Measurements from ENCODE around the gene RAI14.
"Not testable (repeated sequence)": the region's sequence is repeated elsewhere in the genome, so short reads cannot be mapped to it uniquely, and the experiment has no call there.

RAI14 gene

DNA sequence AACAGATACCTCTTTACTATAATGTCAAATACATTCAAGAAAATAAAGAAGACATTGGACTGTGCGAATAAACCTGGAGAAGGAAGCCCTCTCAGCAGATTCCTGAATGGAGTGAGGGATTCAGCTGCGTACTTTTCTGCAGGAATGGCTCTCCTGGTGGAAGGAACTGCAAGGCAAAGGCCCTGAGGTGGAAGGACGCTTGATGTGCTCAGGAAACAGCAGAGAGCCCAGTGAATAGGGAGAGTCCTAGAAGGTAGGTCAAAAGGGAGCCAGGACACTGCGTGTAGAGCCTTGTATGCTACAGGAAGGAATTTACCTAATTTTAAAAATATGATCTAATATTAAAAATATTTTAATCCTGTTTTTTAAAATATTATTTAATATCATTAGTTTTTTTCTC lies 114.4 kb downstream of the RAI14 start:
- no peak for DNase-seq (ENCODE audit: low spot score)

DNA sequence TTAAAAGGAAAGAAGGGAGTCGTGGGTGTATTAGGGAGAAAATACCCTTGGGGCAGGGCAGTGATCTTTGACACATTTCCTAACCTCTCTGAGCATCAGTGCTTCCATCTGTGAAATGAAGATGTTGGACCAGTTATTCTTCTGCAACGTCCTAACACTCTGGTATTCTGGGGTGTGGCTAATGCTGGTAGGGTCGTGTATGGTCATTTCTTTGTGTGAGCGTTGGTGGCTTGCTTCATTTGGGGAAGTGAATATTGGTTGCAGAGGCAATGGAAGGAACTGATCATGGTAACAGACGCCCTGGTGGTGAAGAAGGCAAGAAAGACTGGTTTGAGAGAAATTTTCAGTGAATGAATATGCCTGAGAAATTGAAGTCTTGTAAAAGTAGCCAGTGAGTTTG lies 114.9 kb downstream of the RAI14 start:
- no peak for DNase-seq (ENCODE audit: low spot score)

DNA sequence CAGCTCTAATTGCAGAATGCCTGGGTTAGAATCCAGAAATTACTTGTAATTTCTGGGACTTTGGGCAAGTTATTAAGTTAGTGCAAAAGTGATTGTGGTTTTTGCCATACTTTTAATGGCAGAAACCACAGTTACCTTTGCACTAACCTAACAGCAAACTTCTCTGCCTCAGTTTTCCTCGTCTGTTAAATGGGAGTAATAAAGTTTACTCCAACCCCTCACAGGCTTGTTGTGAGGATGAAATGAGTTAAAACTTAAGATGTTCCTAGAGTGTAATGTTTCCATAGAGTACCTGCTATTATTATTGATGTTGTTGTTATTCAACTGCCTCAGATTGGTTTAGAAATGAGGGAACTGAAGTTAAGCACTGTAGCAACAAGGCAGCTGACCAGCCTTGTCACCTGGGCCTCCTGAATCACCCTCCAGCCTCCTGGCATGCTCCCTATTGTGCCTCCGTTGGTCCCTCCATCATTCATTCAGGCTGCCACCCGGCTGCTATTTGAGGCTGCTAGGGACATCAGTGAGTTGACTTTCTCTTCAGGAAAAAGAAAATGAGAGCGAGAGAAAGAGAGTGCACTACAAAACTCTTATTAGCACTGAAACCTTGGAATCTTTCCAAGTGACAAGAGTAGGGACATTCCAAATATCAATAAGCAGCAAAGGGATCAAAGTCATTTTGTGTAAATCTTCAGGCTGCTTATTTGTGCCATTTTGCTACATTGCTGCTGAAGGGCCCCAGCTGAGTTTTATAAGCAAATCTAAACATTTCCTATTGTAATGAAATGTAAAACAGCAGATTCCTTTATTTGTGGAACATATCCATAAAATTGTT lies 116.4 kb downstream of the RAI14 start:
- DNase-seq (ENCODE audit: low spot score): no peak

DNA sequence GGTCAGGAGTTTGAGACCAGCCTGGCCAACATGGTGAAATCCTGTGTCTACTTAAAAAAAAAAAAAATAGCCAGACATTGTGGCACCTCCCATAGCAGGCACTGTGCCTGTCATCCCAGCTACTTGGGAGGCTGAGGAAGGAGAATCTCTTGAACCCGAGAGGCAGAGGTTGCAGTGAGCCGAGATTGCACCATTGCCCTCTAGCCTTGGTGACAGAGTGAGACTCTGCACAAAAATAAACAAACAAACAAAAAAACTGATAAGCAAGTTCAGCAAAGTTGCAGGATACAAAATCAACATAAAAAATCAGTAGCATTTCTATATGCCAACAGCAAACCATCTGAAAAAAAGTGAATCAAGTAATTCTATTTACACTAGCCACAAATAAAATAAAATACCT lies 118.0 kb downstream of the RAI14 start:
- no peak for DNase-seq (ENCODE audit: low spot score)

DNA sequence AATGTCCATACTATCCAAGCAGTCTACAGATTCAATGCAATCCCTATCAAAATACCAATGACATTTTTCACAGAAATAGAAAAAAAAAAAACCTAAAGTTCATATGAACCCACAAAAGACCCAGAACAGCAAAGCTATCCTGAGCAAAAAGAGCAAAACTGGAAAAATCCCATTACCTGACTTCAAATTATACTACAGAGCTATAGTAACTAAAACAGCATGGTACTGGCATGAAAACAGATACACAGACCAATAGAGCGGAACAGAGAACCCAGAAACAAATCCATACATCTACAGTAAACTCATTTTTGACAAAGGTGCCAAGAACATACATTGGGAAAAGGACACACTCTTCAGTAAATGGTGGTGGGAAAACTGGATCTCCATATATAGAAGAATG lies 118.5 kb downstream of the RAI14 start:
- DNase-seq (ENCODE audit: low spot score): not testable (repeated sequence)

DNA sequence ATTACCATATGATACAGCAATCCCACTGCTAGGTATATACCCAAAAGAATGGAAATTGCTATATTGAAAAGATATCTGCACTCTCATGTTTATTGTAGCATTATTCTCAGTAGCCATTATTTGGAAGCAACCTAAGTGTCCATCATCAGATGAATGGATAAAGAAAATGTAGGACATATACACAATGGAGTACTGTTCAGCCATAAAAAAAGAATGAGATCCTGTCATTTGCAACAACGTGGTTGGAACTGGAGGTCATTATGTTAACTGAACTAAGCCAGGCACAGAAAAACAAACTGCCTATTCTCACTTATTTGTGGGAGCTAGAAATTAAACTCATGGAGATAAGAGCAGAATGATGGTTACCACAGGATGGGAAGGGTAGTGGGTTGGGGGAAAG lies 119.8 kb downstream of the RAI14 start:
- DNase-seq (ENCODE audit: low spot score): no peak

DNA sequence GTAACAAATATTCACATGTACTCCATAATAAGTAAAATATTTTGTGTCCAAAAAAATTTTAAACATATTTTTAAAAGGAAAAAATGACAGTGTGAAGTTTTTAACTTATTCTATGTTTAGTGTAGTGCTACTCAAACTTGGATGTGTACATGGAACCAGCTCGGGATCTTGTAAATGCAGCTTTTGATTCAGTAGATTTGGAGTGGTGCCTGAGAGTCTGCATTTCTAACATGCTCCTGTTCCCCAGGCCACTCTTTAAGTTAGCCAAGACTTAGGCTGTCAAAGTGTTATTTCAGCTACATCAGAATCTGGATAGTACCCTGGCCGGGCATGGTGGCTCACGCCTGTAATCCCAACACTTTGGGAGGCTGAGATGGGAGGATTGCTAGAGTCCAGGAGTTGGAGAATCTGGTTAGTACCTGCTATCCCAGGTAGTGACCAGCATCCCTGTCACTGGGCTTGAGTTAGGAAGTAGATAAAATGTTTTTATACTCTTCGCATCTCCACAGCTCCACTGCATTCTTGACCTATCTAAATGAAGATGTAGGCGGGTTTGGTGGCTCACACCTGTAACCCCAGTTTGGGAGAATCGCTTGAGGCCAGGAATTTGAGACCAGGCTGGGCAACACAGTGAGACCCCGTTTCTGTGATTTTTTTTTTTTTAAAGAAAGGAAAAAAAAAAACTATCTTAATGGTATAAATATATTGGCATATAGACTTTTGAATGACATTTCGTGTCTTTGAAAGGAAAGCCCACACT lies 122.1 kb downstream of the RAI14 start:
- DNase-seq (ENCODE audit: low spot score): no peak

DNA sequence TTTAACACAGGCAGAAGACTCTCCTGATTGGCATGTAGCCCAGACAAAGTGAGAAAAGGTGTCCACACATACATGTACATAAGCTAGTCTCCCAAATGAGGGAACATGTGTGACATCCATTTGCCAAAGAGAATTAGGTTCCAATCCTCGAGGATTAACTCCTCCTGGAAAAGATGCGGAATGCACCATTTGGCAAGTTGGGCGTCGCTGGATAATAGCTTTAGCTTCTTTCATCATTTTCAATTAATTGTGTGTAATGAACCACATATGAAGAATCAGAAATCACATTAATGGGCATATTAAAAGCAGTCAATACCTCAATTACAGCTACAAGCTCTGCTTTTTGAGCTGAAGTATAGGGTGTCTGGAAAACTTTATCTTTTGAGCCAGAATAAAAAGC lies 127.8 kb downstream of the RAI14 start:
- DNase-seq (ENCODE audit: low spot score): not testable (repeated sequence)

DNA sequence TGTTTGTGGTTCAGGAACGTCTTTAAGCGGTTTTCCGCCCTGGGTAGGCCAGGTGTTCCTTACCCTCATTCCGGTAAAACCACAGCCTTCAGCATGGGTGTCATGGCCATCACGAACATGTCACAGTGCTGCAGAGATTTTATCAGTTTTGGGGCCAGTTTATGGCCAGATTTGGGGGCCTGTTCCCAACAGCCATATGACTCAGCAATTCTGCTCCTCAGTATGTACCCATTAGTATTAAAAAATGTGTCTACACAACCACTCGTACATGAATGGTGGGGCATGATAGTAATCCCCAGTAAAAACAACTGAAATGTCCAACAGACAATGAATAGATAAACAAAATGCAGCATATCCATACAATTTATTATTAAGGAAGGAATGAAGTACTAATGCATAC lies 130.9 kb downstream of the RAI14 start:
- no peak for DNase-seq (ENCODE audit: low spot score)

DNA sequence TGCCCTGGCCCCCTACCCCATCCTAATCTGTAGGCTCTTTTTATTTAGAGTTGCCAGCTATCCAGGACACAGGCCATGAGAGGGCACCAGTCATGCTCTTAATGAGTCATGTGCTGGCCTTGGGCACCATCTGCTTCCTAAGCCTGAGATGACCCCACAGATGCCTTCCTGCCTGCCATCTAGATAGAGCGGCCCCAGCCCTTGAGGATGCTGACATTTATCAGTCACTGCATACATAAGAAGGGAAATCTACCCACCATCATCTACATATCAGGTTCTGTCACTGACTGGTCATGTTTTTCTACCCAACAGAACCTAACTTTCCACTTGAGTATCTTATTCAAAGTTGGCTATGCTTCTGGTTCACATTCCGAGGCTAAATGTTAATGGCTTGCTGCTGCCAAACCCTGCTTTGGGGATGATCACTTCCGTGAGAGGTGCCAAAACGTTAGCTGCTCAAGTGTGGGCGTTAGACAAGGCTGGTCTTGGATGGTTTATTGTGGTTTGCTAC lies 132.9 kb downstream of the RAI14 start:
- DNase-seq (ENCODE audit: low spot score): peak; percentile 40

DNA sequence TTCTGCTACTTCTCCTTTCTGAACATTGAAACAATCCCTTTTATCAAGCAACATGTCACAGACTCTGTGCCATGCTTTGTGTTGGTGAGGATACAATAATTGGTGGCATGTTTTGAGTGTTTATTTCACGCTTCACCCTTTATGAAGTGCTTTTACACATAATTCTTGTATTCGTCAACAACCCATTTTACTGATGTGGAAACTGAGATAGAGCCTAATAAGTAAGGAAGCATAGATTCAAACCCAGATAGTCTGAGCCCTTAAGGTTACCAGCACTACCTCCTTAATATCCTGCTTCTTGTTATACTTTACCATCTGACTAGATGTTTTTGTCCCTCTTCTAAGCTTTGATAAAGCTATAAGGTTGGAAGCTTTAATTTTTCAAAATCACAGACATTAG lies 133.5 kb downstream of the RAI14 start:
- DNase-seq (ENCODE audit: low spot score): no peak

DNA sequence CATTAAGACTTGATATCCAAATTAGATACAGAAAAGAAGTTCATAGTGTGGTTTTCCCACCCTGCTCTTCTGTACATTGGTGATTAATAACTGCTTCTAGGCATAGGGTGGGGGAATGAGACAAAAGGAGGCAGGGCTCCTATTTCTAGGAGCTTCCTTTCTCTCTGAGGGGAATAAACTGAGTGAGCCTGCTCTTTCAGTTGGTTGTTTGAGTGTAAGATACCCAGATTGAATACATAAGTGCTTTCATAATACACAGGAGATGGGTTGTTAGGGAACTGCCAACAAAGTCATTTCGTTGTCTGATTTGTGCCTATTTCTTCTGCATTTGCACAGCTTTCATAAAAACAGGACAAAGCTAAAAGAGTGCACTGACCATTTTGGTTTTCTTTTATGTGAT lies 133.9 kb downstream of the RAI14 start:
- no peak for DNase-seq (ENCODE audit: low spot score)

DNA sequence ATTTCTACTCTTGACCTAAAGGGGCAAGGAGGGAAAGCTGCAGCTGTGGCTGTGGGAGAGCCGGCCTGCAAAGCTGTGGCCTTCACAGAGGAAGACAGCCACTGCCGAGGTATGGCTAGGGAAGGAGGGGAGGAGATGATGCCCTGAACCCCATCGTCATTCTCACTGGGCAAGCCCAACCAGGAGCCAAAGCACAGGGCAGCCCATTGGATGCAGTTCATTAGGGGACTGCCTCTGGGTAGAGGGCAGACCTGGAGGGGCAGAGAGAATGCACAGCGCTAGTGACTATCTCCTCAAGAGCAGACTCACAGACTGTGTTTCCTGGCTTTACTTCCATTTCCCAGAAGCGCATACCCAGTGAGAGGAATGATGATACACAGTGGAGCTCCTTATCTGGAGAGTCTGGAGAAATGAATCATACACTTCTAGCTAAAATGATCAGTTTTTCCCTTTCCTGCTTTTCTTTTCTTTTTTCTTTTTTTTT lies 135.7 kb downstream of the RAI14 start:
- peak; percentile 3 for DNase-seq (ENCODE audit: low spot score)

DNA sequence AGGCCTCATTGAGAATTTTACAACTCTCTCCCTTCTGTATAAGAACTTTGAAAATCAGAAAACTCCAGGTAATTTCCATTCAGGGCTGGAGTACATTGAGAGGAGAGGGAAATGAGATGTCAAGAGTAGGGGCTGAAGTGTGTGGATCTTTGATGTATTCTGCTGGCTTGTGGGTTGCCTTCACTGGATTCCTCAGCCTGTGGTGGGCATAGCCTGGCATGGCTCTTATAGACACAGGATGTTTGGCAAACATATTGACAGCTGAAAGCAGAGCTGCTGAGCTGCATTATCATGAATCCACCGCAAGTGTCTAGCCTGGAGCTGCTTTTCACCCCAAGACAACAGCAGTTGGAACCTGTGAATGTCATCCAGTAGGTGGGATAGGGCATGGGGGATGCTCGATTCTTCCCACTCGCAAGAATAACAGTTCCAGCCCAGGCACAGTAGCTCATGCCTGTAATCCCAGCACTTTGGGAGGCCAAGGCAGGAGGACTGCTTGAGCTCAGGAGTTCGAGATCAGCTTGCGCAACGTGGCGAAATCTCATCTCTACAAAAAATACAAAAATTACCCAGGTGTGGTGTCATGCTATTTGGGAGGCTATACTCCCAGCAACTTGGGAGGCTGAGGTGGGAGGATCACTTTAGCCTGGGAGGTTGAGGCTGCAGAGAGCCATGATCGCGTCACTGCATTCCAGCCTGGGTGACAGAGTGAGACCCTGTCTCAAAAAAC lies 146.9 kb downstream of the RAI14 start:
- DNase-seq (ENCODE audit: low spot score): no peak

DNA sequence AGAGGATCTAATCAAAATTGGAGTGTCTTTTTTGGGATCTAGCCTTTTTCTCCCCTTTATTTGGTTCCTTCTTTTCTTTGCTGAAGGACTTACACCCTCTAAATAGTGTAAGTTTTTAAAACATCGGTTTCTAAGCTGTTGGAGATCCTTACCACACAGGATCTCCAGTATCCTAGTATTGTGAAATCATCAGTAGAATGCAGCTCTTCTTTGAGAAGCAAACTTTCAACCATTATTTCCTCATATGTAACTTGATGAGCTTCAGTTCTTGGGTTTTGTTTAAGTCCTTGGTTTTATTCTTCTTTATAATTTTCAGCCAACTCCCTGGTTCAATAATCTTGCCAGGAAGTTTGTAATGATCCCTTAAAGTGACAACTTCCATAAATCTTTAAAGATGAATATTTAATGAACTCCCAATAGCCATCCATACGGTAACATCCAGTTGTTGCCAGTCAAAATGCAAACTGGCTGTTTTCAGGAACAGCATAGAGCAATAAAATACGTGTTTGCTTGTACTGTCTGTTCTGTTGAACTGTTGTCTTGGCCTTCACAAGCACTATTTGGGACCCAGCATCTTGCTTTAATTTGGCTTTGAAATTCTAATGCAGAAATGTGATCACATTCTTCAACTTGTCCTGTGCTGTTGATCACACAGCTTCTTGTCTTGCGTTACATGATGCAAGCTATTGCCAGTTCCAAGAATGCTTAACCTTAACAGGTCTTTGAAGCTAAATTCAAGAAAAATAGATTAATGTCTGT lies 148.0 kb downstream of the RAI14 start:
- no peak for DNase-seq (ENCODE audit: low spot score)

DNA sequence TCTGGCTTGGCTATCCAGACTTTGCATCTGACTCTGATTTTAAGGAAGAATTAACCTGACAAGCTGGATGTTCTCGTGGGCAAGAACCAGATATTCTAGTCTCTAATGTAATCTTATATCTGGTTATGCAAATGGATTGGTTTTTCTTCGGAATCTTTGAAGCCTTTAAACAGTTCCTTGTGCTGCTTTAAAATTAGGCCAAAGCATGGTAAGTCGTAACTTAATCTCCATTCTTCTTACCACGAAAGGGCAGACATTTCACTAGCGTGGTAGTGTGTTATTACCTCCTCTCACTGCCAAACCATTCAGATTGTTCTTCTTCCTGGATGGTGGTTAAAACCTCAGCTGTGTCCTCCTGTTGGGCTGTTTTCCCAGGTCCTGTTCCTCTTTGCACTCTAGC lies 148.8 kb downstream of the RAI14 start:
- no peak for DNase-seq (ENCODE audit: low spot score)

DNA sequence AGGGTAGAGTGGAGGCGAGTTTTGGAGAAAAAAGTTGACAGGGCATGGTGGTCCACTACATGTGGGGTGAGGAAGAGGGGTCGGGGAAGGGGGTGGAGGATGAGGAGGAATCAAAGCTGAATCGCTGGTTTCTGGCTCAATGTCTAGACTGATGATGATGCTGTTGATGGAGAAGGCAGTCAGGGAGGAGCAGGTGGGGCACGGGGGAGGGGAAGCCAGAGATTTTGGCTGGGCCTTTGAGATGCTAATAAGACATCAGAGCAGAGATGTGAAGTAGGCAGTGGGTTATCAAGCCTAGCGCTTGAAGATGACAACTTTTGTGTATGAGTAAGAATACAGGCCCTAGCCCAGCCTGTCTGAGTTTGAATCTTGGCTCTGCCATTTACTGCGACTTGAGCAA lies 150.4 kb downstream of the RAI14 start:
- DNase-seq (ENCODE audit: low spot score): no peak

DNA sequence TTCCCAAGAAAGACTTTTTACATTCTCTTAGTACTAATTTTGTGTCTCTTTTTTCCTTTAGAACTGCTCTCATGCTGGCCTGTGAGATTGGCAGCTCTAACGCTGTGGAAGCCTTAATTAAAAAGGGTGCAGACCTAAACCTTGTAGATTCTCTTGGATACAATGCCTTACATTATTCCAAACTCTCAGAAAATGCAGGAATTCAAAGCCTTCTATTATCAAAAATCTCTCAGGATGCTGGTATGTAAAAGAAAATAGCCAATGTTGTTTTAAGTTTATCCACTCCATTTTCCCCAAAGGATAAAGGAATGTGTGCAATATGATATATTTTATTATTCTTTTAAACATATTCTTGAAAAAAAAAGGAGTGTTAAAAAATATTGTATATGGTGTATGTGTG lies 155.6 kb downstream of the RAI14 start:
- DNase-seq (ENCODE audit: low spot score): no peak

DNA sequence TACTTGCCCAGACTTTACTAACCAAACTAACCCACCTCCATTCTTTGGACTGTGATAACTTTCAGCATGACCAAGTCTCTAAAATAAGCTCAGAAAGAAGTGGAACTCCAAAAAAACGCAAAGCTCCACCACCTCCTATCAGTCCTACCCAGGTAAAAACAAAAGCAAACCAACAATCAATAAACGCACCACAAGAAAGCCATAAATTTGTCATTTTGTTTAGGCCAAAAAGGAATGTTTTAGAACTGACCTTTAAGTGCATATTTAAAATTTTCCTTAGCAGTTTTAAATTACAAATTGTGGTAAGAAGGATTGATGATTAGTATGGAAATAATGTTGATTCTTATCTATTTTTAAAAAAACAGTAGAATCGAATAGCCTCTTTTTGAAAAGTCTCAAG lies 157.4 kb downstream of the RAI14 start:
- DNase-seq (ENCODE audit: low spot score): no peak

DNA sequence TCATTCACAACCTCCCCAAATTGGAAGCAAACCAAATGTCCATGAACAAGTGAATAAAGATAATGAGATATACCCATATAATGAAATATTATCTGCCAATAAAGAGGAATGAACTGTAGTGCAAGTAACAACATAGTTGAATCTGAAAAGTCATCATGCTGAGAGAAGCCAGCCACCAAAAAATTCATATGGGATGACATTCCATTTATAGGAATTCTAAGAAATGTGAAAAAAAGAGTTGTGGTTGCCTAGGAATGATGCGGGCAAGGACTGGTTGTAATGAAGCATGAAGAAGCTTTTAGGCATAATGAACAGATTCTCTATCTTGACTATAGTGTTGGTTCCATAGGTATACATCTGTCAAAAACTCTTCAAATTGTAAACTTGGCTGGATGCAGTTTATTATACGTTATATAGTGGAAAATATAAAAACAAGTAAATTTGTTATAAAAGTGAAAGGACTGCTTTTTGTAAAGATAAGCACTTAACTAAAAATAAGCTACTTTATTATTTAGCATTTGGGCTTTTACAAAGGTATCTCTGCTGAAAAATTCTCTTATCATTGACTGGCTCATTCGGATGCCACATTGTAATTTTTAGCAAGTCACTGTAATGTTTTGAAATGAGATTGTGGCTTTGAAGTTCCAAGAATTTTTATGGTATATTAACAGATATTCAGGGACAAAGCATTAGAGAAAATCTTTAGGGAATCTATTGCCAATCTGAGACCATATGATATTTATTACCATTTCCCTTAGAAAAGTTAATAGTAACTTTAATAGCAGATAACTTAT lies 161.6 kb downstream of the RAI14 start:
- DNase-seq (ENCODE audit: low spot score): no peak

DNA sequence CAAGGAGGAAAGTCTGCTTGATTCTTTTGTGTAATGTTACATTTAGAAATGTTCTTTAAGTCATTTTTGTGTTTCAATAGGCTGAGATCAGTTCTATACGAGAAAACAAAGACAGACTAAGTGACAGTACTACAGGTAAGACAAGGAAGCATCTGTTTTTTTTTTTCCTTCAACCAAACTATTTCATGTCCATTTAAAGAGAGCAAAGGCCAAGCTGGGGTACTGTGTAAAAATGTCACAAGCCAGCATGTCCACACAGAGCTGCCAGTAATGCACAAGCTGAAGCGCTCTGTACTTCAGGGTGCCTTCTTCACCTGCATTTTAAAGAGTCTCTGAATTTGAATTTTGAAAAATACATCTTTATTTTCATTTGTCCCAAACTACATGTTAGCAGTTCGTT lies 162.6 kb downstream of the RAI14 start:
- DNase-seq (ENCODE audit: low spot score): no peak
